Measurements from ENCODE around the gene PDE9A. TPM values are rescaled to one million over a fixed set of nuclear protein-coding genes. Genes with fewer than 3 reads are reported as not detected.

Gene PDE9A
- total RNA-seq, 4 donors from 2014 or later = 2.9 to 16.9 (median 7.0) TPM

DNA sequence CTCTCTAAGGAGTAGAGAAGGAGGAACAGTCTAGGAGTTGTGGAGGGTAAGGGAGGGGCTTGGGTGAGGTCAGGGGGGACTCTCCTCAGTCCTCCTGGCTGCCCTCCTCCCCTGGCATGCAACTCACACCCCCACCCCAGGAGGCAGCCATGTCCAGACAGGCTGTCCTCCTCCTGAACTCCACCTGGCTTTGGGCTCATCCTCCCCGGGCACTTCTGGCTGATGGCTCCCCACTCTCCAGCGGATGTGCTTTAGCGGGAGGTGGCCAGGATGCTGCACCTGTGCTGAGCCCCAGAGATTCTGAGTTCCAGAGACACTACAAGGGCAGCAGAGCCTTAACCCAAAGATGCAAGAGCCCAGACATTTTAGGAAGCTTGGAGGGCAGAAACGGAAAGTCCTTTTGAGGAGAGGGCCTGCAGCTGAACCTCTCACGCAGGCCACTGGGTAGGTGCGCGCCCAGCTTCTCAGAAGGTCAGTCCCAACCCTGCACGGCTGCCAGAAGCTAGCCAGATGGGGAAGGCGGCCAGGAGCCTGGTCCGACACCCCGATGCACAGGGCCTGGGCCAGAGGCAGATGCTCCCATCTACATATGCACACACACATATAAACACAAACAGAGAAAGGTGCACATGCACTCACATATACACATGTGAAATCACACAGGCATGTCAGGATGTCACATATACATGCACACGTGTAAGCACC is 83.4 kb downstream of the PDE9A start:
- no peak for ATAC-seq (ENCODE audit: low FRiP score)
- no peak for DNase-seq (ENCODE audit: low spot score)
- TF ChIP-seq, protein P1, sequence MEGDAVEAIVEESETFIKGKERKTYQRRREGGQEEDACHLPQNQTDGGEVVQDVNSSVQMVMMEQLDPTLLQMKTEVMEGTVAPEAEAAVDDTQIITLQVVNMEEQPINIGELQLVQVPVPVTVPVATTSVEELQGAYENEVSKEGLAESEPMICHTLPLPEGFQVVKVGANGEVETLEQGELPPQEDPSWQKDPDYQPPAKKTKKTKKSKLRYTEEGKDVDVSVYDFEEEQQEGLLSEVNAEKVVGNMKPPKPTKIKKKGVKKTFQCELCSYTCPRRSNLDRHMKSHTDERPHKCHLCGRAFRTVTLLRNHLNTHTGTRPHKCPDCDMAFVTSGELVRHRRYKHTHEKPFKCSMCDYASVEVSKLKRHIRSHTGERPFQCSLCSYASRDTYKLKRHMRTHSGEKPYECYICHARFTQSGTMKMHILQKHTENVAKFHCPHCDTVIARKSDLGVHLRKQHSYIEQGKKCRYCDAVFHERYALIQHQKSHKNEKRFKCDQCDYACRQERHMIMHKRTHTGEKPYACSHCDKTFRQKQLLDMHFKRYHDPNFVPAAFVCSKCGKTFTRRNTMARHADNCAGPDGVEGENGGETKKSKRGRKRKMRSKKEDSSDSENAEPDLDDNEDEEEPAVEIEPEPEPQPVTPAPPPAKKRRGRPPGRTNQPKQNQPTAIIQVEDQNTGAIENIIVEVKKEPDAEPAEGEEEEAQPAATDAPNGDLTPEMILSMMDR (IDR thresholded peaks at IDR 0.05) = no peak

DNA sequence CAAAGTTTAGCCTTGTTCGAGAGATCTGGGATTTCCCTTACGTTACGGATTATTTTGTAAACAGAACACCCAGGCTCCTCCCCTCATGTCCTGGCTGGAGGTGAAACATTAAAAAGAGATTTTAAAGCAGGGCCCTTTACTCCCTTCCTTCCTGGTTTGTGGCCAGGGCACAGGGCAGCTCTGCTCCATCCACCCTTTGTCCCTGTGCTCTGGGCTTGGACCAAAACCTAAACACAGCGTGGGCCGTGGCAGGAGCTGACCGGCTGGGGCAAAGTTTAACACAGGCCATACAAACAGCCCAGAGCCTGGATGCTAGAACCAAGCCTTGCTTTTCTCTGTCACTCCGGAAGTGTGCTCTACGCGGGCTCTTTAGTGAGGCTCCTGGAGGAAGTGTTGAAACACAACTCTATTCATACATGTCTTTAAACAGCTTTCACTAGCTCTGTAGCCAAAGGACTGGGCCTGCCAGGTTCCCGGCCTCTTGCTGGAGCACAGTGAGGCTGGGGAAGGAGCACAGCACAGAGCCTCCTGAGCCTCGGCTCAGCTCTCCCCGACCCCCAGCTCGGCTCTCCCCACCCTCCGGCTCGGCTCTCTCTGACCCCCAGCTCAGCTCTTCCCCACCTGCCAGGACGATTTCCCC is 84.7 kb downstream of the PDE9A start:
- TF ChIP-seq, protein P1 (IDR thresholded peaks at IDR 0.05) = no peak
- DNase-seq (ENCODE audit: low spot score) = no peak

DNA sequence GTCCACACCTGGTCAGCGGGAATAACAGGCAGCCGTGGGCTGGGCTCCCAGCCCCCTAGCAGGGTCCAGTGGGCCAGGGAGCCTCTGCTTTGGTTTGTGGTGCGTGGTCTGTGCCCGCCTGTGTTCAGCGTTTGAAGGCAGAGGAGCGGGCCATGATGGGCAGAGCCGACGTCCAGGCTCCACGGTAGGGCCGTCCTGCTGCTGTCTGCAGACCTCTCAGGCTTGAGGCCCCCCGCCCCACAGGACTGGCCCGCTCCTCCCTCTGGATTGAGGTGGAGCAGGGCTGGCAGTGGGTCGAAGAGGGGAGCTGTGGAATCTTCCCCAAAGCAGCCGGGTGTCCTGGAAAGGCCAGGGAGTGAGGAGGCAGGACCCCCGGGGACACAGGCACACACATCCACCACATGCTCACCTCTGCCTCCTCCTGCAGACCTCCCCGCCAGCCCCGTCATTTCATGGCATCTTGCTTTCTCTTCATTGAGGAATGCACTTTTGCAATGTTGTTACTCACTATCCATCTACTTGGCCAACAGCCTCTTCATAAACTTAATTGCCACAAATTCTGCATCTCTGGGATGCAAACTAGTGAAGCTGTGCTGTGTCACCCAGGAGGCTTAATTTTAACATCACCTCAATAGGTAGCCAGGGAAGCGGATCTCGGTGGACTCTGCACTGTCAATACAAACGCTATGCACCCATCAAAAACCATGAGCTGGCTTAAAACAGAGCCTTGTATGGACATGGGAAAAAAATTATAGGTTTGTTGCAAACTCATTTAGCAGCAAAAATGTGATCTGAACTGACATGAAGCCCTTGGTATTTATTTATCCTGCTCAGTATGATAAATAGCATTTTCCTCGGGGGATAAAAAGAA is 85.9 kb downstream of the PDE9A start:
- ATAC-seq (ENCODE audit: low FRiP score) (no peak), DNase-seq (ENCODE audit: low spot score) (no peak)

More for the DNA sequence above, 84.7 kb downstream of the PDE9A start:
- peak; percentile 34 for ATAC-seq (ENCODE audit: low FRiP score)

DNA sequence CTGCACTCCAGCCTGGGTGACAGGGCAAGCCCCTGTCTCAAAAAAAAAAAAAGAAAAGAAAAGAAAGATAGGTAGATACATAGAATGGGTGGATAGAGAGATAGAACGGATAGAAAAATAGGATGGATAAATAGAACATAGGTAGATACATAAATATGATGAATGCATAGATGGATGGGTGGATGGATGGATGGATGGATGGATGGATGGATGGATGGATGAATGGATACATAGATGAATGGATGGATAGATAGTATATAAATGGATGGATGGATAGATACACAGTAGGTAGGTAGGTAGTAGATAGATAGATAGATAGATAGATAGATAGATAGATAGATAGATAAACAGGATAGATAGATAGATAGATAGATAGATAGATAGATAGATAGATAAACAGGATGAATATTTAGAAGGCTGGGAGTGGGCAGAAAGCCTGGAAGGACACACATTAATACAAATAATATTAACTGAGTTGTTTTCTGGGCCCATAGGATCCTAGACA is 87.0 kb downstream of the PDE9A start:
- DNase-seq (ENCODE audit: low spot score) (no peak), ATAC-seq (ENCODE audit: low FRiP score) (no peak)
- TF ChIP-seq, protein P1 (IDR thresholded peaks at IDR 0.05) = no peak

More for the DNA sequence above, 85.9 kb downstream of the PDE9A start:
- TF ChIP-seq, protein P1 (IDR thresholded peaks at IDR 0.05) = no peak

DNA sequence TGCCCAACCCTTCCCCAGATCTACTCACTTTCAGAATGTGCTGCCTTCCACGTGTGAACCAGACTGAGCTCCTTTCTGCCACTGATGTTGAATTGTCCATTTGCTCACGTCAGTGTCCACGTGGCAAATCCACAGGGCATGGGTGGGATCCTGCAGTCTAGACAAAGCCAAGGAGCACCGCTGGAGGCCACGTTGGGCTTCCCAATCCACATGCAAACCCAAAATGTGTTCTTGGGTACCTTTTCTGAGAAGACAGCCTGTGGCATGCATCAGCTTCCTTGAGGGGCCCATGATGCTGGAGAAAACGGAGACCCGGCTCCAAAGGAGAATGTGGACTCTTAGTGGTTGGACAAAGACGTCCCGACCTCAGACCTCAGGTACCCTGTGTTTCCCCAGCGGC is 87.6 kb downstream of the PDE9A start:
- no peak for DNase-seq (ENCODE audit: low spot score)
- TF ChIP-seq, protein P1 (IDR thresholded peaks at IDR 0.05) = no peak
- no peak for ATAC-seq (ENCODE audit: low FRiP score)

DNA sequence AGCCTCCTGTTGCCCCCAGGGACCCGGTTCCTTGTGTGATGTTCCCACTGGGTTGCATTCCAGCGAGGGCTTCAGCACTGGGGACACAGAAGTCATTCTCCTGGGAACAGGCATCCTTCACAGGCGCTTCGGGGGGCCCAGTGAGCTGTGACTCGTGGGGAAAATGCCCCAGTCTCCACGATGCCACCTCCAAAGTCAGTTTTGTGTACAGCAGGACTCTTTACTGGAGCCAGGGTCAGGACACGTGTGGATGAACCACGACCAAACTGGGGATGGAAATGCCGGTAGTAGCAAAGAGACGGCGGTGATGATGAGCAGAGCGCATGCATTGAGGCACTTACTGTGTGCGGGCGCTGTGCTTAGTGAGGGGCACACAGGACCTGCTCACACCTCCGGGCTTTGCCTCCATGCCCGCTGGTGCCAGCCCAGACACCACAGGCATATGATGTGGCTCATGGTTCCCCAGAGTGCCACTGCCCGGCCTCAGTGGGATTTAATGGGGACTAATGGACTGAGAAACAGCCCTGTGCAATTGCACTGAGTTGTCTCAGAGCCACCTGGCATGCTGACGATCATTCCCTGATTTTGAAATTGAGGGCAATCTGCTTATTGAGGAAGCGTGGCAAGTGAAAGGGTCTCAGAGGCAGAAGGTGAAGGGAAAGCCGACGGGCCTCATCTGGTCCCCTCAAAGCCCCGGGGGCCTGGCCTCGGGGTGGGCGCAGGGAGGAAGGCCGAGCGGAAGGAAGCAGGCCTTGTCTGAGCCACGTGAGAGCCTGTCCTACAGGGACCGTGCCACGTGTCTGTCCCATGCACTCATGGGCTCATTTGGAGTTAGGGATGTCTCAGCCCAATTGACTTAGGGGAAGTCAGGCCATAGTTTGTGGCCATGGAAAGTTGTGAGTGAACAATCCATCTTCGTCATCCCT is 91.4 kb downstream of the PDE9A start:
- no peak for DNase-seq (ENCODE audit: low spot score)
- no peak for ATAC-seq (ENCODE audit: low FRiP score)
- TF ChIP-seq, protein P1 (IDR thresholded peaks at IDR 0.05) = no peak
